ENCODE data around the gene INSIG1.

Gene INSIG1

GRCh38 chr7:155285423-155285822 lies 12.3 kb upstream of the INSIG1 start:
- DNase-seq (ENCODE audit: low spot score), result no peak

GRCh38 chr7:155285833-155286232 lies 11.8 kb upstream of the INSIG1 start:
- DNase-seq (ENCODE audit: low spot score), result no peak

- no peak for DNase-seq (ENCODE audit: low spot score)
These were observed 11.0 kb upstream of the INSIG1 start for GRCh38 chr7:155286686-155287085.

- no peak for DNase-seq (ENCODE audit: low spot score)
These were observed 10.3 kb upstream of the INSIG1 start for GRCh38 chr7:155287284-155287935.

- no peak for DNase-seq (ENCODE audit: low spot score)
These were observed 9.6 kb upstream of the INSIG1 start for GRCh38 chr7:155288055-155288454.

GRCh38 chr7:155289107-155289506 lies 8.6 kb upstream of the INSIG1 start:
- no peak for DNase-seq (ENCODE audit: low spot score)

- no peak for DNase-seq (ENCODE audit: low spot score)
These were observed 7.7 kb upstream of the INSIG1 start for GRCh38 chr7:155289949-155290501.

- DNase-seq (ENCODE audit: low spot score), result no peak
These were observed 6.6 kb upstream of the INSIG1 start for GRCh38 chr7:155291045-155291530.

- DNase-seq (ENCODE audit: low spot score), result no peak
These were observed 5.9 kb upstream of the INSIG1 start for GRCh38 chr7:155291729-155292128.

- no peak for DNase-seq (ENCODE audit: low spot score)
These were observed 4.9 kb upstream of the INSIG1 start for GRCh38 chr7:155292680-155293226.

GRCh38 chr7:155293721-155294510 lies 3.8 kb upstream of the INSIG1 start:
- no peak for DNase-seq (ENCODE audit: low spot score)

GRCh38 chr7:155294511-155294778 lies 3.2 kb upstream of the INSIG1 start:
- DNase-seq (ENCODE audit: low spot score), result no peak

GRCh38 chr7:155295511-155295910 lies 2.2 kb upstream of the INSIG1 start:
- peak; percentile 24 for DNase-seq (ENCODE audit: low spot score)

GRCh38 chr7:155296006-155296787 lies 1.5 kb upstream of the INSIG1 start:
- no peak for DNase-seq (ENCODE audit: low spot score)

- DNase-seq (ENCODE audit: low spot score), result peak; percentile 82
These were observed 726 bp upstream of the INSIG1 start for GRCh38 chr7:155296788-155297516.

- DNase-seq (ENCODE audit: low spot score), result no peak
These were observed 683 bp downstream of the INSIG1 start for GRCh38 chr7:155298288-155298833.

GRCh38 chr7:155298834-155299534 lies 1.3 kb downstream of the INSIG1 start:
- DNase-seq (ENCODE audit: low spot score), result peak; percentile 99

GRCh38 chr7:155299535-155300202 lies 2.0 kb downstream of the INSIG1 start:
- DNase-seq (ENCODE audit: low spot score), result peak; percentile 40

GRCh38 chr7:155300641-155301452 lies 3.2 kb downstream of the INSIG1 start:
- DNase-seq (ENCODE audit: low spot score), result no peak
